Fibroblast of mammary gland (primary cell): ENCODE data around the gene DHCR24.

ENCODE experiments used
- DNase-seq: peaks from one replicate; pipeline ENCODE4 v3.0.0-alpha.2; 2010; ENCODE audit warnings: low read depth
- H3K4me3 ChIP-seq: 2 replicates; pipeline ENCODE4 v1.5.1; 2011; ENCODE audit warnings: low read depth, mild to moderate bottlenecking, low read length, moderate library complexity; ENCODE audit not compliant: control insufficient read depth
- CTCF ChIP-seq: conservative IDR thresholded peaks from 2 replicates; pipeline ENCODE4 v1.5.1; 2011; ENCODE audit warnings: low read depth, low read length, inconsistent platforms; ENCODE audit not compliant: control insufficient read depth, insufficient read depth

Gene DHCR24

DNA sequence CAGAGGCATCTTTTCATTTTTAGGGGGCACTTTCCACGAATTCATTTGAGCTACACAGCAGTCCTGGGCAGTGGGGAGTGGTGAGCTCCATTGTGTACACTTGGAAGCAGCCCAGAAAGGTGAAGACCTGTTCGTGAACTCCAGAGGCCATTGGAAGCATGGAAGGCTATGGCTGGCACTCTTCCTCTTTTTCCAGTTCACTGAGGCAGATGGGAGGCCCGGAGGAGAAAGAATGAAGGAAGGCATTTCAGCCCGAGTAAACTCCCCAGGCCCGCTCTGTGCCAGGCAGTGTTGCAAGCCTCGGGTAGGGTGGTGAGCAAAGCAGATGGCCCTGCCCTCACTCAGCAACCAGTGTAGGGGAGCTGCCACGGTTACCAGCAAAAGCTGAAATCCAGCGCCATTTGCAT, 673 bp upstream of the DHCR24 start:
- H3K4me3 ChIP-seq = peak overlapping the region; percentile 91
- DNase-seq = no peak
- TF ChIP-seq CTCF = no peak

DNA sequence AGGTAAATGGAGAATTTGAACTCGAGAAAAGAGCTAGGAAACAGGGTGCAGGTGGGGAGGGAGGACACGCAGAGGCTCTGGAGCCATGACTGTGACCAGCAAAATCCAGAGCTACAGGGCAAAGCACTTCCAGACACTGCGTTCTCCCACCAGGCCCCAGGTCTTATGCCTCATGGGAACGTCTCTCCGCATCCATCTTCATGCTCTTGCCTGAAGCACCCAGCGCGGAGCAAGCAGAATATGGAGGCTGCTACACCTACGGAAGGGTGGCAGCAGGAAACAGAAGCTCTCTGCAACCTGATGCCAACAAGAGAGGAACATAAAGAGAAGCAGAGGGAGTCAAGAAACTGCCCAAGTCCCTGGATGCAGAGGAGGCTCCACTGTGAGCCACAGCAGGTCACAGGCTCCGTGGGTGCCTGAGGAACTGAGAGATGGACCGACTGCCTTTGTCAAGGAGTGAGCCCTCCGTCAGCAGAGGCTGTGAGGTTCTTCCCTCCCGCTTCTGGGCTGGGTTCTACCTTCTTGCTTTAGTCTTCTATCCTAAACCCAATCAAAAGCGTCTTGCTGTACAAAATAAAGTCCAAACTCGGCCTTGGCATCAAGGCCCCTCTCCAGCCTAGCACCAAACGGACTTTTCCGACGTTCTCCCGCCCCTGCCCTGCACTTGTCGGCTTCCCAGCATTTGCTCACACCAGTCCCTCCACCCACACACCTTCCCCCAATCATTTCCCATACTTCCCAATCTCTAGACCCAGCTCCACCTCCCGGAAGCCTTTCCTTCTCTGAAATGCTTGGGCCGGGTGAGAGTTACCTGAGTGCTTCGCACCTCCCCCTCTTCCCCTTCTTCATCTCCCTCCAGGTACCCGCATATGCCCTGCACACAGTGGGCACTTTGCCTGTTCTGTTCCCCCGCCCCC, 930 bp downstream of the DHCR24 start:
- H3K4me3 ChIP-seq = peak overlapping the region; percentile 91
- DNase-seq = peak; percentile 39
- no peak for TF ChIP-seq CTCF

- peak overlapping the region; percentile 91 for H3K4me3 ChIP-seq
- no peak for TF ChIP-seq CTCF
- no peak for DNase-seq
Measured at GRCh38 chr1:54885237-54885679, 1.7 kb downstream of the DHCR24 start.

GRCh38 chr1:54884768-54885167, 2.2 kb downstream of the DHCR24 start:
- no peak for TF ChIP-seq CTCF
- H3K4me3 ChIP-seq = peak overlapping the region; percentile 4
- DNase-seq = no peak

- TF ChIP-seq CTCF = no peak
- DNase-seq = peak; percentile 68
- H3K4me3 ChIP-seq = no peak overlapping the region
Measured at GRCh38 chr1:54884135-54884586, 2.8 kb downstream of the DHCR24 start.

DNA sequence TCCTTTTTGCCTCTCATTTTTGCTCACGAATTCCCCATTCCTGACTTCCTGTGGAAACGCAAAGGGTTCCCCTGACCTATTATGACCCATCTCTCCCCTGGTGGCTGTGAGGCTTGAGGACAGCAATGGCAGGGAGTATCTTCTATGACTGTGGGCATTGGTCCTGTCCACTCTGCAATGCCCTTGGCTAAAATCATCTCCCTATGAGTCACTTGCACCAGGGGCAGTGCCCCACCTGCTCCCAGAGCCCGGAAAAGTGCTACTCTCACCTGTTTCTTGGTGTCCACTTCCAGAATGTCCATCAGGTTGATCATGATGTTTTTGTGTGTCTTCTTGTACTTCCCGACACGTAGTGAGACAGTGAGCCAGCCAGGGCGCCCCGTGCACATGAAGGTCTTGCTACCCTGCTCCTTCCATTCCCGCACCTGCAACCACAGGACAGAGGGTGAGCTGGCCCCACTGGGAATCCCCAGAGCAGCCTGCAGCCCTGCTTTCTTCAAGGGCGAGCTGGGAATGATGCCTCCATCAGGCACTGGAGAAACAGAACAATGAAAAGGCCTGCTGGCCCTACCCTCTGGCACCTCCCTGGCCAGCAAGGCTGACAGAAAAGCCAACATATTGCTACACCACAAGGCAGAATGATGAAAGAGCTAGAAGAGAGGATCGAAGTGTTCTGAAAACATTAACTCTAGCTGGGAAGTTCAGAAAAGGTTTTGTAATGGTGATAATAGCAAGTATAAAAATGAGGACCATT, 3.5 kb downstream of the DHCR24 start:
- no peak for TF ChIP-seq CTCF

More for the DNA sequence above, 3.5 kb downstream of the DHCR24 start:
- no peak for DNase-seq
- H3K4me3 ChIP-seq = no peak overlapping the region
